Fibroblast of skin of left quadriceps (primary cell): ENCODE results near the gene TDRKH.

ENCODE experiments used
- DNase-seq, 2 experiments: peaks; one replicate each; pipeline ENCODE4 v3.0.0-alpha.2; 2013; ENCODE audit warnings: low read depth in 2 of 2

The TDRKH gene

GRCh38 chr1:151822404-151822803, 32.1 kb upstream of the TDRKH start:
- no peak for DNase-seq

- no peak for DNase-seq
Measured at GRCh38 chr1:151820940-151821339, 30.6 kb upstream of the TDRKH start.

GRCh38 chr1:151819976-151820623, 29.8 kb upstream of the TDRKH start:
- DNase-seq, result no peak

GRCh38 chr1:151819227-151819835, 29.0 kb upstream of the TDRKH start:
- no peak for DNase-seq

GRCh38 chr1:151817353-151817730, 27.0 kb upstream of the TDRKH start:
- DNase-seq, result no peak

- no peak for DNase-seq
Measured at GRCh38 chr1:151816548-151817352, 26.4 kb upstream of the TDRKH start.

GRCh38 chr1:151815716-151816327, 25.5 kb upstream of the TDRKH start:
- DNase-seq, result no peak

- DNase-seq, result no peak
Measured at GRCh38 chr1:151814971-151815545, 24.8 kb upstream of the TDRKH start.

GRCh38 chr1:151814426-151814825, 24.1 kb upstream of the TDRKH start:
- DNase-seq, result no peak

- DNase-seq, result no peak
Measured at GRCh38 chr1:151813271-151813977, 23.1 kb upstream of the TDRKH start.

- DNase-seq, result peak in 1 of 2 experiments; percentile 5
Measured at GRCh38 chr1:151811181-151811580, 20.9 kb upstream of the TDRKH start.

- DNase-seq, result no peak
Measured at GRCh38 chr1:151809985-151810556, 19.8 kb upstream of the TDRKH start.

GRCh38 chr1:151809290-151809984, 19.1 kb upstream of the TDRKH start:
- no peak for DNase-seq

GRCh38 chr1:151807766-151808165, 17.5 kb upstream of the TDRKH start:
- no peak for DNase-seq

GRCh38 chr1:151807131-151807530, 16.8 kb upstream of the TDRKH start:
- DNase-seq, result no peak

GRCh38 chr1:151806170-151806569, 15.9 kb upstream of the TDRKH start:
- DNase-seq, result no peak

GRCh38 chr1:151805066-151805820, 14.9 kb upstream of the TDRKH start, which contains the start of gene LINGO4:
Gene LINGO4, minus strand, starts transcription at chr1:151805419. Its CDS starts 2,715 bp downstream, at chr1:151802704.
- no peak for DNase-seq

GRCh38 chr1:151803915-151804314, 13.6 kb upstream of the TDRKH start:
- DNase-seq, result no peak

- no peak for DNase-seq
Measured at GRCh38 chr1:151803164-151803563, 12.9 kb upstream of the TDRKH start.

GRCh38 chr1:151802372-151802771, 12.1 kb upstream of the TDRKH start:
- DNase-seq, result no peak
